SJCRH30 (cell line): ENCODE results near the gene TCIRG1. TPM values are rescaled to one million over a fixed set of nuclear protein-coding genes. Genes with fewer than 3 reads are reported as not detected.
A peak's percentile ranks its signal among the peaks of the same experiment; 100 is the strongest.
"Not testable (repeated sequence)": the region's sequence is repeated elsewhere in the genome, so short reads cannot be mapped to it uniquely, and the experiment has no call there.

Experiments used
- DNase-seq, 2 experiments: peaks; one replicate each; pipeline ENCODE4 v3.0.0-alpha.2; 2015 to 2020
- H3K27ac ChIP-seq: fragments of 250-450 bp; sonication (Bioruptor Pico); 2 replicates; pipeline ENCODE4 v1.5.1; 2020; ENCODE audit warnings: mild to moderate bottlenecking, moderate library complexity
- H3K27me3 ChIP-seq: fragments of 250-450 bp; sonication (Bioruptor Pico); 2 replicates; pipeline ENCODE4 v1.5.1; 2020; ENCODE audit warnings: mild to moderate bottlenecking, moderate library complexity
- H3K36me3 ChIP-seq: fragments of 250-450 bp; sonication (Bioruptor Pico); 2 replicates; pipeline ENCODE4 v1.5.1; 2020; ENCODE audit warnings: mild to moderate bottlenecking, moderate library complexity
- H3K4me1 ChIP-seq: fragments of 250-450 bp; sonication (Bioruptor Pico); 2 replicates; pipeline ENCODE4 v1.5.1; 2020; ENCODE audit warnings: mild to moderate bottlenecking, moderate library complexity
- H3K4me3 ChIP-seq: fragments of 250-450 bp; sonication (Bioruptor Pico); 2 replicates; pipeline ENCODE4 v1.5.1; 2020; ENCODE audit warnings: mild to moderate bottlenecking, moderate library complexity
- H3K9me3 ChIP-seq: fragments of 250-450 bp; sonication (Bioruptor Pico); replicated peaks from 2 replicates; pipeline ENCODE4 v1.5.1; 2020; ENCODE audit warnings: mild to moderate bottlenecking, moderate library complexity
- total RNA-seq: library from RNA; depleted of rRNA; stranded (reverse); fragments of >200 nt; shearing (Covaris generic); gene quantifications from 2 replicates; pipeline ENCODE4 v1.2.3, GENCODE V29; 2014; rRNA removed

TCIRG1 gene
- total RNA-seq, result 2.7 and 6.1 TPM in 2 replicates

GRCh38 chr11:68038718-68039525, at the start of gene TCIRG1:
TSS of gene TCIRG1 (plus strand) at chr11:68039025. CDS start at chr11:68041272, 2,247 bp downstream.
- Histone ChIP-seq H3K27ac (no peak within 1 kb of the TSS), H3K9me3 (no peaks in the 10 kb centered on the region), H3K4me3 (no peak within 1 kb of the TSS), H3K36me3 (no peaks in the 10 kb centered on the region; the same call in 1 of the 2 replicates), H3K27me3 (no peaks in the 10 kb centered on the region), H3K4me1 (peaks cover 16% of the 10 kb centered on the region)
- DNase-seq, result peak in 1 of 2 experiments; percentile 29

- H3K4me1 ChIP-seq, H3K27me3 ChIP-seq, H3K27ac ChIP-seq, DNase-seq, H3K9me3 ChIP-seq, H3K4me3 ChIP-seq, H3K36me3 ChIP-seq: not testable (repeated sequence)
Observed at GRCh38 chr11:67990546-67991346, 48.1 kb upstream of the TCIRG1 start.

- H3K9me3 ChIP-seq, DNase-seq, H3K4me3 ChIP-seq, H3K4me1 ChIP-seq, H3K27me3 ChIP-seq, H3K36me3 ChIP-seq, H3K27ac ChIP-seq: not testable (repeated sequence)
Observed at GRCh38 chr11:67991347-67992121, 47.3 kb upstream of the TCIRG1 start.

- not testable (repeated sequence) for H3K4me1 ChIP-seq, H3K36me3 ChIP-seq, H3K4me3 ChIP-seq, H3K9me3 ChIP-seq, H3K27me3 ChIP-seq, H3K27ac ChIP-seq
- DNase-seq, result peak in 1 of 2 experiments; percentile 44
Observed at GRCh38 chr11:67993821-67994220, 45.0 kb upstream of the TCIRG1 start.

- H3K9me3 ChIP-seq, H3K4me3 ChIP-seq, H3K27ac ChIP-seq, H3K27me3 ChIP-seq, H3K36me3 ChIP-seq, DNase-seq, H3K4me1 ChIP-seq: not testable (repeated sequence)
Observed at GRCh38 chr11:67994387-67994786, 44.4 kb upstream of the TCIRG1 start.

GRCh38 chr11:67995129-67995528, 43.7 kb upstream of the TCIRG1 start:
- DNase-seq, H3K9me3 ChIP-seq, H3K27me3 ChIP-seq, H3K36me3 ChIP-seq, H3K4me3 ChIP-seq, H3K27ac ChIP-seq, H3K4me1 ChIP-seq: not testable (repeated sequence)

GRCh38 chr11:67995579-67995978, 43.2 kb upstream of the TCIRG1 start:
- not testable (repeated sequence) for H3K27me3 ChIP-seq, H3K4me1 ChIP-seq

GRCh38 chr11:67996051-67996450, 42.8 kb upstream of the TCIRG1 start:
- DNase-seq, result no peak
- H3K9me3 ChIP-seq, result no peaks in the 10 kb centered on the region
- H3K36me3 ChIP-seq, result no peaks in the 10 kb centered on the region
- H3K4me3 ChIP-seq, result no peak overlapping the region
- H3K27ac ChIP-seq, result no peak overlapping the region
- H3K4me1 ChIP-seq, result no peaks in the 10 kb centered on the region
- H3K27me3 ChIP-seq, result no peaks in the 10 kb centered on the region

More at GRCh38 chr11:67995579-67995978, 43.2 kb upstream of the TCIRG1 start:
- DNase-seq, H3K4me3 ChIP-seq, H3K36me3 ChIP-seq, H3K27ac ChIP-seq, H3K9me3 ChIP-seq: not testable (repeated sequence)

- peak; percentile 52 to 57 for DNase-seq
- no peaks in the 10 kb centered on the region for H3K36me3 ChIP-seq
- H3K4me1 ChIP-seq, result no peaks in the 10 kb centered on the region
- H3K4me3 ChIP-seq, result no peak overlapping the region
- no peak overlapping the region for H3K27ac ChIP-seq
- H3K27me3 ChIP-seq, result no peaks in the 10 kb centered on the region
- no peaks in the 10 kb centered on the region for H3K9me3 ChIP-seq
Observed at GRCh38 chr11:67996622-67997474, 42.0 kb upstream of the TCIRG1 start.

GRCh38 chr11:67997475-67997921, 41.3 kb upstream of the TCIRG1 start:
- no peak overlapping the region for H3K27ac ChIP-seq
- no peaks in the 10 kb centered on the region for H3K36me3 ChIP-seq
- no peaks in the 10 kb centered on the region for H3K27me3 ChIP-seq
- H3K4me3 ChIP-seq, result no peak overlapping the region
- no peaks in the 10 kb centered on the region for H3K9me3 ChIP-seq
- no peak for DNase-seq
- H3K4me1 ChIP-seq, result 0 out of 2 replicates have a peak, but pooled peaks cover 2% of the 10 kb centered on the region

GRCh38 chr11:67998150-67999045, 40.4 kb upstream of the TCIRG1 start:
- DNase-seq, result no peak
- H3K4me3 ChIP-seq, result no peak overlapping the region
- H3K27me3 ChIP-seq, result no peaks in the 10 kb centered on the region
- H3K36me3 ChIP-seq, result no peaks in the 10 kb centered on the region
- no peaks in the 10 kb centered on the region for H3K9me3 ChIP-seq
- no peak overlapping the region for H3K27ac ChIP-seq
- H3K4me1 ChIP-seq, result 0 out of 2 replicates have a peak, but pooled peaks cover 2% of the 10 kb centered on the region

- Histone ChIP-seq H3K27me3 (no peaks in the 10 kb centered on the region), H3K4me1 (0 out of 2 replicates have a peak, but pooled peaks cover 2% of the 10 kb centered on the region), H3K4me3 (no peak overlapping the region), H3K9me3 (no peaks in the 10 kb centered on the region), H3K36me3 (no peaks in the 10 kb centered on the region), H3K27ac (no peak overlapping the region)
- no peak for DNase-seq
Observed at GRCh38 chr11:67999201-67999629, 39.6 kb upstream of the TCIRG1 start.

GRCh38 chr11:67999704-68000103, 39.1 kb upstream of the TCIRG1 start:
- no peaks in the 10 kb centered on the region for H3K36me3 ChIP-seq
- no peak overlapping the region for H3K4me3 ChIP-seq
- no peak overlapping the region for H3K27ac ChIP-seq
- no peaks in the 10 kb centered on the region for H3K9me3 ChIP-seq
- H3K27me3 ChIP-seq, result no peaks in the 10 kb centered on the region
- no peak for DNase-seq
- H3K4me1 ChIP-seq, result 0 out of 2 replicates have a peak, but pooled peaks cover 2% of the 10 kb centered on the region
